Right forelimb (tissue), 1 donor: Measurements from ENCODE around the gene BPIFB2.
"Not testable (repeated sequence)": the region's sequence is repeated elsewhere in the genome, so short reads cannot be mapped to it uniquely, and the experiment has no call there.

Experiments
- DNase-seq: peaks from one replicate; pipeline ENCODE4 v3.0.0-alpha.2; 2018

Gene BPIFB2

GRCh38 chr20:32971703-32972161 lies 35.8 kb upstream of the BPIFB2 start:
- no peak for DNase-seq

- no peak for DNase-seq
Measured at GRCh38 chr20:32972181-32973076, 35.1 kb upstream of the BPIFB2 start.

GRCh38 chr20:32973077-32973717 lies 34.3 kb upstream of the BPIFB2 start:
- DNase-seq = no peak

- not testable (repeated sequence) for DNase-seq
Measured at GRCh38 chr20:32974204-32975064, 33.1 kb upstream of the BPIFB2 start.

- DNase-seq = not testable (repeated sequence)
Measured at GRCh38 chr20:32975121-32975520, 32.4 kb upstream of the BPIFB2 start.

- DNase-seq = no peak
Measured at GRCh38 chr20:32975698-32976674, 31.5 kb upstream of the BPIFB2 start.

- DNase-seq = no peak
Measured at GRCh38 chr20:32976746-32977145, 30.8 kb upstream of the BPIFB2 start.

- DNase-seq = no peak
Measured at GRCh38 chr20:32977281-32978008, 30.1 kb upstream of the BPIFB2 start.

GRCh38 chr20:32978009-32978335 lies 29.5 kb upstream of the BPIFB2 start:
- DNase-seq = no peak

- peak; percentile 16 for DNase-seq
Measured at GRCh38 chr20:32979201-32979998, 28.1 kb upstream of the BPIFB2 start.

GRCh38 chr20:32980131-32980941 lies 27.2 kb upstream of the BPIFB2 start:
- no peak for DNase-seq

GRCh38 chr20:32980990-32981389 lies 26.5 kb upstream of the BPIFB2 start:
- DNase-seq = no peak

GRCh38 chr20:32982617-32983458 lies 24.7 kb upstream of the BPIFB2 start:
- DNase-seq = no peak

GRCh38 chr20:32983459-32984112 lies 23.9 kb upstream of the BPIFB2 start:
- no peak for DNase-seq

GRCh38 chr20:32984196-32984595 lies 23.3 kb upstream of the BPIFB2 start:
- no peak for DNase-seq

- no peak for DNase-seq
Measured at GRCh38 chr20:32984631-32985354, 22.7 kb upstream of the BPIFB2 start.

- no peak for DNase-seq
Measured at GRCh38 chr20:32985596-32985995, 21.9 kb upstream of the BPIFB2 start.
